ENCODE measurements around the gene CYB5R4.

DNA sequence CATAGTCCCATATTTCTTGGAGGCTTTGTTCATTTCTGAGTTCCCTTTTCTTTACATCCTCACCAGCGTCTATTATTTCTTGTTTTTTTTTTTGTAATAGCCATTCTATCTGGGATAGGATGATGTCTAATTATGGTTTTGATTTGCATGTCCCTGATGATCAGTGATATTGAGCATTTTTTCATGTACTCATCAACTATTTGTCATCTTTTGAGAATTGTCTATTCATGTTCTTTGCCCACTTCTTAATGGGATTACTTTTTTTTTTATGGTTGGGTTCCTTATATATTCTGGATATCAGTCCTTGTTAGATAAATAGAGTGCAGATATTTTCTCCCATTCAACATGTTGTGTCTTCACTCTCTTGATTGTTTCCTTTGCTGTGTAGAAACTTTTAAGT is 42.1 kb downstream of the CYB5R4 start:
- TF ChIP-seq POLR2AphosphoS5 (IDR thresholded peaks at IDR 0.05): no peak
- TF ChIP-seq, protein P1, sequence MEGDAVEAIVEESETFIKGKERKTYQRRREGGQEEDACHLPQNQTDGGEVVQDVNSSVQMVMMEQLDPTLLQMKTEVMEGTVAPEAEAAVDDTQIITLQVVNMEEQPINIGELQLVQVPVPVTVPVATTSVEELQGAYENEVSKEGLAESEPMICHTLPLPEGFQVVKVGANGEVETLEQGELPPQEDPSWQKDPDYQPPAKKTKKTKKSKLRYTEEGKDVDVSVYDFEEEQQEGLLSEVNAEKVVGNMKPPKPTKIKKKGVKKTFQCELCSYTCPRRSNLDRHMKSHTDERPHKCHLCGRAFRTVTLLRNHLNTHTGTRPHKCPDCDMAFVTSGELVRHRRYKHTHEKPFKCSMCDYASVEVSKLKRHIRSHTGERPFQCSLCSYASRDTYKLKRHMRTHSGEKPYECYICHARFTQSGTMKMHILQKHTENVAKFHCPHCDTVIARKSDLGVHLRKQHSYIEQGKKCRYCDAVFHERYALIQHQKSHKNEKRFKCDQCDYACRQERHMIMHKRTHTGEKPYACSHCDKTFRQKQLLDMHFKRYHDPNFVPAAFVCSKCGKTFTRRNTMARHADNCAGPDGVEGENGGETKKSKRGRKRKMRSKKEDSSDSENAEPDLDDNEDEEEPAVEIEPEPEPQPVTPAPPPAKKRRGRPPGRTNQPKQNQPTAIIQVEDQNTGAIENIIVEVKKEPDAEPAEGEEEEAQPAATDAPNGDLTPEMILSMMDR (IDR thresholded peaks at IDR 0.05): no peak

Measured in esophagus muscularis mucosa (tissue), 3 donors.